CD4-positive, alpha-beta T cell treated with Interferon gamma for 1 hour (primary cell): ENCODE data around the gene UBTD1.
"Not testable (repeated sequence)": the region's sequence is repeated elsewhere in the genome, so short reads cannot be mapped to it uniquely, and the experiment has no call there.

Source experiments
- DNase-seq: peaks from one replicate; pipeline ENCODE4 v3.0.0-alpha.2; 2020

UBTD1 gene

GRCh38 chr10:97498841-97499560, at the start of gene UBTD1:
UBTD1 (plus strand) TSS chr10:97498924; CDS start chr10:97499204, 280 bp downstream.
- no peak for DNase-seq

GRCh38 chr10:97450828-97451227, 47.9 kb upstream of the UBTD1 start:
- no peak for DNase-seq

GRCh38 chr10:97451605-97452004, 47.1 kb upstream of the UBTD1 start:
- DNase-seq, result no peak

- DNase-seq, result no peak
These were observed 46.4 kb upstream of the UBTD1 start for GRCh38 chr10:97452352-97452751.

- DNase-seq, result no peak
These were observed 44.2 kb upstream of the UBTD1 start for GRCh38 chr10:97454330-97455036.

GRCh38 chr10:97456034-97456685, 42.6 kb upstream of the UBTD1 start:
- no peak for DNase-seq

- DNase-seq, result no peak
These were observed 42.0 kb upstream of the UBTD1 start for GRCh38 chr10:97456686-97457065.

- DNase-seq, result no peak
These were observed 39.6 kb upstream of the UBTD1 start for GRCh38 chr10:97459111-97459510.

GRCh38 chr10:97459933-97460332, 38.8 kb upstream of the UBTD1 start:
- DNase-seq, result no peak

- DNase-seq, result no peak
These were observed 36.4 kb upstream of the UBTD1 start for GRCh38 chr10:97462309-97462708.

- DNase-seq, result peak; percentile 24
These were observed 35.2 kb upstream of the UBTD1 start for GRCh38 chr10:97463363-97464132.

GRCh38 chr10:97464226-97464625, 34.5 kb upstream of the UBTD1 start:
- no peak for DNase-seq

GRCh38 chr10:97465982-97466381, 32.7 kb upstream of the UBTD1 start:
- no peak for DNase-seq

GRCh38 chr10:97466755-97467154, 32.0 kb upstream of the UBTD1 start:
- no peak for DNase-seq

- no peak for DNase-seq
These were observed 30.6 kb upstream of the UBTD1 start for GRCh38 chr10:97468162-97468561.

- DNase-seq, result not testable (repeated sequence)
These were observed 29.9 kb upstream of the UBTD1 start for GRCh38 chr10:97468781-97469180.

- no peak for DNase-seq
These were observed 23.8 kb upstream of the UBTD1 start for GRCh38 chr10:97474918-97475317.

GRCh38 chr10:97475936-97476594, 22.7 kb upstream of the UBTD1 start:
- DNase-seq, result no peak

- not testable (repeated sequence) for DNase-seq
These were observed 19.3 kb upstream of the UBTD1 start for GRCh38 chr10:97479410-97479809.

- no peak for DNase-seq
These were observed 18.8 kb upstream of the UBTD1 start for GRCh38 chr10:97479939-97480338.

- no peak for DNase-seq
These were observed 17.7 kb upstream of the UBTD1 start for GRCh38 chr10:97481071-97481470.

- DNase-seq, result no peak
These were observed 16.3 kb upstream of the UBTD1 start for GRCh38 chr10:97482381-97482780.

GRCh38 chr10:97483506-97483905, 15.2 kb upstream of the UBTD1 start:
- no peak for DNase-seq
